Upper lobe of right lung (tissue), 1 donor: Measurements from ENCODE around the gene ABCA3. TPM values are rescaled to one million over a fixed set of nuclear protein-coding genes. Genes with fewer than 3 reads are reported as not detected.

ENCODE experiments used
- ATAC-seq: fragments of 200-7000 bp; cut with Tn5 transposase; one replicate; pipeline ENCODE4 v1.9.1; 2020; ENCODE audit warnings: mild to moderate bottlenecking, moderate library complexity
- DNase-seq: peaks from one replicate; pipeline ENCODE4 v3.0.0-alpha.2; 2020
- H3K27ac ChIP-seq: fragments of 200-600 bp; one replicate; pipeline ENCODE4 v1.8.0; 2022
- H3K27me3 ChIP-seq: fragments of 200-600 bp; one replicate; pipeline ENCODE4 v1.8.0; 2022; ENCODE audit warnings: mild to moderate bottlenecking
- H3K36me3 ChIP-seq: fragments of 200-600 bp; one replicate; pipeline ENCODE4 v1.8.0; 2022
- H3K4me1 ChIP-seq: fragments of 200-600 bp; one replicate; pipeline ENCODE4 v1.8.0; 2022
- H3K4me3 ChIP-seq: fragments of 200-600 bp; one replicate; pipeline ENCODE4 v1.8.0; 2022; ENCODE audit warnings: mild to moderate bottlenecking
- H3K9me3 ChIP-seq: fragments of 200-600 bp; one replicate; pipeline ENCODE4 v1.8.0; 2022
- CTCF ChIP-seq: fragments of 200-600 bp; IDR thresholded peaks from one replicate; pipeline ENCODE4 v1.8.0; 2022; ENCODE audit warnings: antibody characterized with exemption
- intact Hi-C: fragments of 100-400 bp; cut with DNase I; formaldehyde crosslinking; loops from one replicate; pipeline ENCODE4 v1.11.0; 2022
- total RNA-seq: library from RNA; stranded (reverse); fragmentation: NEBNext Ultra II Directional; extraction: Animal tissue kit (Norgen Biotek cat#: 25700); gene quantifications from one replicate; pipeline ENCODE4 v1.2.1, GENCODE V29; 2021
- donor health status: DM: no; HTN: yes; CAD: no; lungs with severe emphysema.

Gene ABCA3
- total RNA-seq, 1 donor from 2014 or later: 598 TPM

GRCh38 chr16:2231016-2231931, 109.3 kb downstream of the ABCA3 start:
- peaks cover 69% of the 10 kb centered on the region for H3K36me3 ChIP-seq
- no peak overlapping the region for H3K27ac ChIP-seq
- H3K9me3 ChIP-seq: no peaks in the 10 kb centered on the region

GRCh38 chr16:2230376-2230775, 110.2 kb downstream of the ABCA3 start:
- no peak overlapping the region for H3K4me3 ChIP-seq
- peaks cover 6% of the 10 kb centered on the region for H3K4me1 ChIP-seq
- intact Hi-C loops: no loop called here
- no peaks in the 10 kb centered on the region for H3K27me3 ChIP-seq
- no peak overlapping the region for H3K27ac ChIP-seq
- no peak for ATAC-seq
- H3K9me3 ChIP-seq: no peaks in the 10 kb centered on the region
- H3K36me3 ChIP-seq: peaks cover 65% of the 10 kb centered on the region
- DNase-seq: no peak
- TF ChIP-seq CTCF: no peak

More at GRCh38 chr16:2231016-2231931, 109.3 kb downstream of the ABCA3 start:
- intact Hi-C loops: no loop called here
- DNase-seq: no peak
- Histone ChIP-seq H3K27me3 (peaks cover 7% of the 10 kb centered on the region), H3K4me3 (no peak overlapping the region), H3K4me1 (peaks cover 3% of the 10 kb centered on the region)
- TF ChIP-seq CTCF: no peak
- ATAC-seq: no peak

- no peaks in the 10 kb centered on the region for H3K9me3 ChIP-seq
- peaks cover 59% of the 10 kb centered on the region for H3K36me3 ChIP-seq
- DNase-seq (no peak), ATAC-seq (no peak)
- peaks cover 12% of the 10 kb centered on the region for H3K4me1 ChIP-seq
- no peak overlapping the region for H3K27ac ChIP-seq
- no peak for TF ChIP-seq CTCF
- H3K4me3 ChIP-seq: no peak overlapping the region
- H3K27me3 ChIP-seq: no peaks in the 10 kb centered on the region
- intact Hi-C loops: no loop called here
Observed at GRCh38 chr16:2229632-2230250, 110.8 kb downstream of the ABCA3 start.

GRCh38 chr16:2229091-2229490, 111.4 kb downstream of the ABCA3 start:
- H3K4me1 ChIP-seq: peaks cover 19% of the 10 kb centered on the region
- peaks cover 52% of the 10 kb centered on the region for H3K36me3 ChIP-seq
- ATAC-seq: no peak
- no peak overlapping the region for H3K4me3 ChIP-seq
- H3K27ac ChIP-seq: no peak overlapping the region
- DNase-seq: no peak
- intact Hi-C loops: no loop called here
- TF ChIP-seq CTCF: no peak
- H3K9me3 ChIP-seq: no peaks in the 10 kb centered on the region
- no peaks in the 10 kb centered on the region for H3K27me3 ChIP-seq

- Histone ChIP-seq H3K4me1 (peaks cover 19% of the 10 kb centered on the region), H3K27ac (no peak overlapping the region), H3K36me3 (peaks cover 44% of the 10 kb centered on the region), H3K9me3 (no peaks in the 10 kb centered on the region), H3K4me3 (no peak overlapping the region), H3K27me3 (no peaks in the 10 kb centered on the region)
- intact Hi-C loops: no loop called here
- no peak for TF ChIP-seq CTCF
- no peak for DNase-seq
- ATAC-seq: no peak
Observed at GRCh38 chr16:2228161-2228824, 112.2 kb downstream of the ABCA3 start.
